DMS 273 (cell line): Measurements from ENCODE around the gene CARD9.
A peak's percentile ranks its signal among the peaks of the same experiment; 100 is the strongest.

Experiments
- DNase-seq: peaks from one replicate; lab custom pipeline; 2025; ENCODE audit not compliant: unreplicated experiment; lab: John Stamatoyannopoulos, UW

Gene CARD9

GRCh38 chr9:136337416-136338395, 35.8 kb downstream of the CARD9 start:
- peak; percentile 59 for DNase-seq

- no peak for DNase-seq
Observed at GRCh38 chr9:136336881-136337280, 36.6 kb downstream of the CARD9 start.

GRCh38 chr9:136336156-136336870, 37.2 kb downstream of the CARD9 start:
- DNase-seq, result no peak

- DNase-seq, result no peak
Observed at GRCh38 chr9:136335296-136336155, 37.9 kb downstream of the CARD9 start.

GRCh38 chr9:136334541-136334940, 38.9 kb downstream of the CARD9 start:
- no peak for DNase-seq

- no peak for DNase-seq
Observed at GRCh38 chr9:136333486-136333885, 40.0 kb downstream of the CARD9 start.

- no peak for DNase-seq
Observed at GRCh38 chr9:136333045-136333444, 40.4 kb downstream of the CARD9 start.

GRCh38 chr9:136332482-136332983, 40.9 kb downstream of the CARD9 start:
- no peak for DNase-seq

- no peak for DNase-seq
Observed at GRCh38 chr9:136331556-136332481, 41.6 kb downstream of the CARD9 start.

- no peak for DNase-seq
Observed at GRCh38 chr9:136331030-136331429, 42.4 kb downstream of the CARD9 start.

GRCh38 chr9:136330406-136330990, 43.0 kb downstream of the CARD9 start:
- DNase-seq, result no peak

- DNase-seq, result no peak
Observed at GRCh38 chr9:136329636-136330405, 43.6 kb downstream of the CARD9 start.

GRCh38 chr9:136329211-136329627, 44.2 kb downstream of the CARD9 start:
- no peak for DNase-seq

GRCh38 chr9:136328622-136329041, 44.8 kb downstream of the CARD9 start:
- peak; percentile 66 for DNase-seq

- DNase-seq, result peak; percentile 61
Observed at GRCh38 chr9:136328011-136328621, 45.4 kb downstream of the CARD9 start.

- DNase-seq, result peak; percentile 77
Observed at GRCh38 chr9:136327304-136327974, 46.0 kb downstream of the CARD9 start, which contains the start of gene GPSM1. TSS of gene GPSM1 (plus strand) at chr9:136327539. CDS start at chr9:136327696, 157 bp downstream.

GRCh38 chr9:136326761-136327303, 46.6 kb downstream of the CARD9 start:
- DNase-seq, result no peak
